SH-SY5Y (cell line): ENCODE measurements around the gene WDR43.

Experiments used
- GATA2 ChIP-seq: IDR thresholded peaks from 2 replicates; pipeline ENCODE4 v1.6.1; 2011; ENCODE audit warnings: mild to moderate bottlenecking, low read depth, low read length
- GATA3 ChIP-seq: IDR thresholded peaks from 2 replicates; pipeline ENCODE4 v1.6.1; 2011; ENCODE audit warnings: low read depth, mild to moderate bottlenecking, low read length, moderate library complexity

DNA sequence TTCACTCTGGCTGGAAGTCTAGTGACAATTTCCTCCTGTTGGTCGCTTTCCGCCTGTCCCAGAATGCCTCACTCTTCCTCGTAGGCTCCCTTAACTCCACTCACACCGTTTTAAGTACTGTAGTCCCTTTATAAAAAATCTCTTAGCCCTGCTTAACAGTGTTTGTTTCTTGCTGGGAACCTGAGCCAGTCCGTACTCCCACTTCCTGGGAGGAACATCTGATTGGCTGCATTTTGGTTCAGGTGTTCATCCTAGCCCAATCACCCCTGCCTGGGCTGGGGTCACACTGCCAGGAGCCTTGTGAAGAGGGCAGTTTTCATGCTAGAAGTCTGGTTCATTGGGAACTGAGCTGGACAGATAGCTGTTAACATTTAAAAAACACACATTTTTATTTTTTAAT is 61.0 kb downstream of the WDR43 start:
- no peak for TF ChIP-seq GATA3
- no peak for TF ChIP-seq GATA2
